DOHH2 (cell line): ENCODE measurements around the gene TGM2.

Experiments
- H3F3A ChIP-seq: fragments of 200-600 bp; sonication (generic), shearing (Covaris generic); 2 replicates; pipeline ENCODE4 v1.6.0; 2016; ENCODE audit warnings: antibody characterized with exemption, mild to moderate bottlenecking; ENCODE audit not compliant: control insufficient read depth, insufficient read depth
- H3K27ac ChIP-seq: fragments of 200-600 bp; sonication (generic); 2 replicates; pipeline ENCODE4 v1.5.1; 2014; ENCODE audit warnings: low read depth, mild to moderate bottlenecking, low read length, moderate library complexity
- H3K27me3 ChIP-seq: fragments of 200-600 bp; sonication (generic); 2 replicates; pipeline ENCODE4 v1.6.1; 2014; ENCODE audit warnings: mild to moderate bottlenecking, low read length, mixed read lengths; ENCODE audit not compliant: control insufficient read depth
- H3K36me3 ChIP-seq: fragments of 200-600 bp; sonication (generic); 2 replicates; pipeline ENCODE4 v1.6.1; 2014; ENCODE audit warnings: mild to moderate bottlenecking, low read length, moderate library complexity, mixed read lengths; ENCODE audit not compliant: control insufficient read depth
- H3K4me1 ChIP-seq: fragments of 200-600 bp; sonication (generic); 2 replicates; pipeline ENCODE4 v1.6.1; 2014; ENCODE audit warnings: mild to moderate bottlenecking, low read length, mixed read lengths; ENCODE audit not compliant: control insufficient read depth
- H3K4me2 ChIP-seq: fragments of 200-600 bp; sonication (generic); 2 replicates; pipeline ENCODE4 v1.6.0; 2014; ENCODE audit warnings: mild to moderate bottlenecking, low read length, moderate library complexity
- H3K4me3 ChIP-seq: fragments of 200-600 bp; sonication (generic); 2 replicates; pipeline ENCODE4 v1.5.1; 2014; ENCODE audit warnings: mild to moderate bottlenecking, low read length, mixed read lengths
- H3K79me2 ChIP-seq: fragments of 200-600 bp; sonication (generic); 2 replicates; pipeline ENCODE4 v1.6.1; 2014; ENCODE audit warnings: mild to moderate bottlenecking, low read length, mixed read lengths; ENCODE audit not compliant: control insufficient read depth
- H3K9me2 ChIP-seq: fragments of 200-600 bp; sonication (generic); replicated peaks from 2 replicates; pipeline ENCODE4 v1.6.1; 2014; ENCODE audit warnings: mild to moderate bottlenecking, low read length, mixed read lengths; ENCODE audit not compliant: control insufficient read depth
- H3K9me3 ChIP-seq: fragments of 200-600 bp; sonication (generic); 2 replicates; pipeline ENCODE4 v1.6.1; 2014; ENCODE audit warnings: antibody characterized with exemption, low read length, mixed read lengths; ENCODE audit not compliant: control insufficient read depth, insufficient read depth
- H4K20me1 ChIP-seq: fragments of 200-600 bp; sonication (generic); 2 replicates; pipeline ENCODE4 v1.6.0; 2014; ENCODE audit warnings: low read depth, mild to moderate bottlenecking, antibody characterized with exemption, low read length, moderate library complexity; ENCODE audit not compliant: control insufficient read depth, insufficient read depth
- EZH2phosphoT487 ChIP-seq: fragments of 200-600 bp; sonication (generic); IDR thresholded peaks from 2 replicates; pipeline ENCODE4 v1.6.1; 2017; ENCODE audit warnings: borderline replicate concordance, mild to moderate bottlenecking, antibody characterized with exemption, low read length, moderate library complexity, mixed read lengths
- TF ChIP-seq, protein P1 (sequence below): fragments of 200-600 bp; sonication (generic); IDR thresholded peaks from one replicate; pipeline ENCODE4 v1.5.1; 2014; ENCODE audit warnings: antibody characterized with exemption, mild to moderate bottlenecking, low read depth, low read length; ENCODE audit not compliant: poor library complexity, severe bottlenecking

TGM2 gene

DNA sequence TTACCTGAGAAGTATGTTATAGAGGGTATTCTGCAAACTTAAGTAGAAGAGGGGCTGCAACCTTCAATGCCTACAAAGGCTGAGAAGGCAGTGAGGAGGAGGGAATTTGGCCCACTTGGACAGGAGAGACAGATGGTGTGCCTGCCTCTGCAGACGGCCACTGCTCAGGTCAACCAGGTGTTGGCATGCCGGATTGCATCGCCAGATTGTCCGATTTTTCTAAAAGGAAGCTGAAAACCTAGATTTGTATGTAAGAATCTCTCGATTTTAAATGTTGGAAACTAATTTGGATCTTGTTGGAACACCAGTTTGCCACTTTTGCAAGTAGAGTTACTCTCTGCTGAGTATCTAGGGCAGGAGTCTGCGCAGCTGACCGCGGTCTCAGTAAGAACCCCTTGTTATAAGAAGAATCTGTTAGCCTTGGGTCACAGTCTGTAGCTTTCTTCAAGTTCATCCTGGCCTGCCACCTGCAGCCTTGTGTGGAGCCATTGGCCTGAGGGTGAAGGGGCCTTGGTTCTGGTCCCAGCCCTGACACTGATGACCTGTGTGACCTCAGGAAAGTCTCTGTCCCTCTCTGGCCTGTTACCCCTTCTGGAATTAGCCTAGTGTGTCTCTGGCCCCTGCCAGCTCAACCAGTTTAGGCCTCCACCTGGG is 54.4 kb downstream of the TGM2 start:
- TF ChIP-seq, protein P1, sequence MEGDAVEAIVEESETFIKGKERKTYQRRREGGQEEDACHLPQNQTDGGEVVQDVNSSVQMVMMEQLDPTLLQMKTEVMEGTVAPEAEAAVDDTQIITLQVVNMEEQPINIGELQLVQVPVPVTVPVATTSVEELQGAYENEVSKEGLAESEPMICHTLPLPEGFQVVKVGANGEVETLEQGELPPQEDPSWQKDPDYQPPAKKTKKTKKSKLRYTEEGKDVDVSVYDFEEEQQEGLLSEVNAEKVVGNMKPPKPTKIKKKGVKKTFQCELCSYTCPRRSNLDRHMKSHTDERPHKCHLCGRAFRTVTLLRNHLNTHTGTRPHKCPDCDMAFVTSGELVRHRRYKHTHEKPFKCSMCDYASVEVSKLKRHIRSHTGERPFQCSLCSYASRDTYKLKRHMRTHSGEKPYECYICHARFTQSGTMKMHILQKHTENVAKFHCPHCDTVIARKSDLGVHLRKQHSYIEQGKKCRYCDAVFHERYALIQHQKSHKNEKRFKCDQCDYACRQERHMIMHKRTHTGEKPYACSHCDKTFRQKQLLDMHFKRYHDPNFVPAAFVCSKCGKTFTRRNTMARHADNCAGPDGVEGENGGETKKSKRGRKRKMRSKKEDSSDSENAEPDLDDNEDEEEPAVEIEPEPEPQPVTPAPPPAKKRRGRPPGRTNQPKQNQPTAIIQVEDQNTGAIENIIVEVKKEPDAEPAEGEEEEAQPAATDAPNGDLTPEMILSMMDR, result no peak
- TF ChIP-seq EZH2phosphoT487, result no peak
- H4K20me1 ChIP-seq, result no peaks in the 10 kb centered on the region
- no peaks in the 10 kb centered on the region for H3K36me3 ChIP-seq
- H3K4me3 ChIP-seq, result no peak overlapping the region
- no peak overlapping the region for H3K4me2 ChIP-seq
- no peaks in the 10 kb centered on the region for H3K79me2 ChIP-seq
- no peaks in the 10 kb centered on the region for H3K4me1 ChIP-seq
- no peak overlapping the region for H3K27ac ChIP-seq
- H3K9me2 ChIP-seq, result no peaks in the 10 kb centered on the region
- H3K27me3 ChIP-seq, result no peaks in the 10 kb centered on the region
- no peaks in the 10 kb centered on the region for H3F3A ChIP-seq
- H3K9me3 ChIP-seq, result no peaks in the 10 kb centered on the region

DNA sequence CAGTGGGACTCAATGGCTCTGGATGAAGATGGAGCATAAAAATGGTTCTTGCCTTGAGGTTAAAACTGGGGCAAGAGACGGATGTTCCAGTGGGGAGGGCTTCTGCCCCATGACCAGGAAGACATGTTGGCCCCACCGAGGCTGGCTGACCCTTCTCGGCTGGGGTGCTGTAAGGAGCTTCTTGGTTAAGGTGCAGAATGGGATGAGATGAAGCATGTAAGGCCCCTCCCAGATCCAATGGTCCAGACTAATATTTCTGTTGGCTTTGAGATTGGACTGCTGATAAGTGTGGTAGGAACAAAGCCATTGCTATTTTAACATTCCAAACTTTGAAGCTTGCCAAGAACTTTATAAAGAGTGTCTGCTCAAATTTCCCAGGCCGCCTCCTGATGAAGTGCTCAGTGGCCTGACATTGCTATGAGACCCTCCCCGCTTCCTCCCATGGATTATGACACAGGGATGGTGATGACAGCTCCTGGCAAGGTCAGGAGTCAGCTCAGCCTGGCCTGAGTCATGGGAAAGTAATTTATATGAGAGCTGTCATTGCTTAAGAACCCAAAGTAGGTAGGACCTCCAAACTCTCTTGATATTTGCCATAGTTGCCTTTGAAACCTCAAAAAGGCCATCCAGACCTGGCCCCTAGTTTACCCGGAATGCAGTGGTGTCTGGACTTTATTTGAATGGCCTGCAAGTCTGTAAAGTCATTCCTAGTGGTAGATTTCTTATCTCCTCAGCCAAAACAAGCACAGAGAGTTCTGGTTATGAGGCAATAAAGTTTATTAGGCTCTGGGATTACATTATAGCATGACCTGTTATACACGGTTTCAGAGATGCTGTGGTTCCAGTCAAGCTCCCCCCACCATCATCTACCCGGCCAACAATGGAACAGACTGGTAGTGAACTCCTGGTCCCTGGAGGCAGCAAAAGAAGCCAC is 55.2 kb downstream of the TGM2 start:
- H3K9me2 ChIP-seq, result no peaks in the 10 kb centered on the region
- H3K36me3 ChIP-seq, result no peaks in the 10 kb centered on the region
- H3K27me3 ChIP-seq, result no peaks in the 10 kb centered on the region
- H3K27ac ChIP-seq, result no peak overlapping the region
- no peak for TF ChIP-seq EZH2phosphoT487
- TF ChIP-seq, protein P1, result no peak
- H3K4me2 ChIP-seq, result no peak overlapping the region
- no peaks in the 10 kb centered on the region for H3K4me1 ChIP-seq
- H4K20me1 ChIP-seq, result no peaks in the 10 kb centered on the region
- no peak overlapping the region for H3K4me3 ChIP-seq
- no peaks in the 10 kb centered on the region for H3K79me2 ChIP-seq
- no peaks in the 10 kb centered on the region for H3K9me3 ChIP-seq
- H3F3A ChIP-seq, result no peaks in the 10 kb centered on the region

DNA sequence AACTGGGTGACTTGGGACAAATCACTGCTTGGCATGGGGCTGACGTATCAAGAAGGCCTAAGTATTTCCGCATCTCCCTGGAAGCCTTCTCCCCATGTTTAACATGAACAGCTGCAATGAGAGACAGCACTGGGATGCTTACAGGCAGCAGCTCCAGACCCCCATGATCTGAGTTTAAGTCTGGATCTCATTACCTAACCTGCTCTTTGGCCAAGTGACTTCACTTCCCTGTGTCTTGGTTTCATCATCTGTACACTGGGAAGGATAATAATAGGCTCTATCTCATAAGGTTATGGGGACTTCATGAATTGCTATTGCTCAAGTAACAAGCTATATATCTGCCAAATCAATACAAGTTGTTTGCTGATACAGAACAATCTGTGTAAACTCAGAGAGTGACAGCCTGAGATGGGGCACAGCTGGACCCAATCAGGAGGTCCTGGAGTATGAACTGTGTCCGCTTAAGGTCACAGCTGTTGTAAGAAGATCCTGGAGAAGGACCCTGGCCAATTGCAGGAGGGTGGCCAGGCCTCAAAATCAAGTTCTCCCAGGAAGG is 56.0 kb downstream of the TGM2 start:
- no peak overlapping the region for H3K4me2 ChIP-seq
- TF ChIP-seq, protein P1, result no peak
- no peak for TF ChIP-seq EZH2phosphoT487
- no peaks in the 10 kb centered on the region for H3F3A ChIP-seq
- H4K20me1 ChIP-seq, result no peaks in the 10 kb centered on the region
- H3K27ac ChIP-seq, result no peak overlapping the region
- H3K79me2 ChIP-seq, result no peaks in the 10 kb centered on the region
- no peaks in the 10 kb centered on the region for H3K36me3 ChIP-seq
- H3K9me2 ChIP-seq, result no peaks in the 10 kb centered on the region
- no peak overlapping the region for H3K4me3 ChIP-seq
- no peaks in the 10 kb centered on the region for H3K4me1 ChIP-seq
- no peaks in the 10 kb centered on the region for H3K9me3 ChIP-seq
- H3K27me3 ChIP-seq, result no peaks in the 10 kb centered on the region
